HepG2 (cell line): ENCODE data around the gene BEST2.

ENCODE experiments used
- MAX ChIP-seq: IDR thresholded peaks from 2 replicates; pipeline ENCODE4 v1.6.1; 2012; ENCODE audit warnings: inconsistent platforms
- REST ChIP-seq, 2 experiments: IDR thresholded peaks; 2 replicates each; pipeline ENCODE4 v1.6.1; 2011 to 2012; ENCODE audit warnings: low read length in 2 of 2, borderline replicate concordance in 1 of 2, low read depth in 1 of 2, mild to moderate bottlenecking in 1 of 2, moderate library complexity in 1 of 2
- TAF1 ChIP-seq: sonication (generic); formaldehyde crosslinking; IDR thresholded peaks from 2 replicates; pipeline ENCODE4 v1.4.0; 2020; ENCODE audit warnings: missing genetic modification reagents

GRCh38 chr19:12759686-12760085 lies 8.1 kb downstream of the BEST2 start:
- no peak for TF ChIP-seq REST (IDR thresholded peaks at IDR 0.05; ENCODE audit: borderline replicate concordance in 1 of 2, low read depth in 1 of 2, low read length in 2 of 2)
- no peak for TF ChIP-seq TAF1 (CRISPR knock-in tag)
- no peak for TF ChIP-seq MAX
